Measurements from ENCODE around the gene MTOR. TPM values are rescaled to one million over a fixed set of nuclear protein-coding genes. Genes with fewer than 3 reads are reported as not detected.
A peak's percentile ranks its signal among the peaks of the same experiment; 100 is the strongest.
"Not testable (repeated sequence)": the region's sequence is repeated elsewhere in the genome, so short reads cannot be mapped to it uniquely, and the experiment has no call there.

MTOR gene
- total RNA-seq, 1 donor from 2014 or later: 55.1 TPM

- Mint-ChIP-seq H3K9me3 (no peaks in the 10 kb centered on the region), H3K27ac (peak within 1 kb of the TSS; percentile 96), H3K27me3 (no peaks in the 10 kb centered on the region), H3K36me3 (ENCODE audit: low read depth) (peaks cover 21% of the 10 kb centered on the region), H3K4me3 (peak within 1 kb of the TSS; percentile 93), H3K4me1 (peaks cover 35% of the 10 kb centered on the region)
- intact Hi-C loops (cut with micrococcal nuclease): loop anchor here (1.0 to 2.0 kb wide), 5 partner anchors 8 to 636 kb away; partner anchors contain the start of genes CLCN6, MAD2L2 and MTOR
- ATAC-seq (ENCODE audit: low read depth): peak; percentile 86
- peak; percentile 80 for DNase-seq
- TF ChIP-seq CTCF (IDR thresholded peaks at IDR 0.05): no peak
- ChIA-PET CTCF (no interaction called here), POLR2A (interaction anchor here (0.6 to 3.5 kb wide), 9 partner anchors 10 to 636 kb away, joined by 3 to 79 read pairs (median 7); partner anchors contain the start of genes CLCN6, EXOSC10, MTOR and TARDBP)
Observed at GRCh38 chr1:11272832-11273594, 10.7 kb upstream of the MTOR start, which contains the start of gene UBIAD1. Gene UBIAD1 (plus strand): TSS chr1:11273198. CDS start chr1:11273532, 334 bp downstream.

GRCh38 chr1:11272544-11272831 is 10.1 kb upstream of the MTOR start:
- H3K4me1 Mint-ChIP-seq: peaks cover 31% of the 10 kb centered on the region
- H3K36me3 Mint-ChIP-seq (ENCODE audit: low read depth): peaks cover 18% of the 10 kb centered on the region
- peak overlapping the region; percentile 55 for H3K4me3 Mint-ChIP-seq
- no peak overlapping the region for H3K27ac Mint-ChIP-seq
- CTCF ChIA-PET: no interaction called here
- intact Hi-C loops (cut with micrococcal nuclease): loop anchor here (2.0 kb wide), 2 partner anchors 408 to 636 kb away; partner anchors contain the start of gene MAD2L2
- no peaks in the 10 kb centered on the region for H3K9me3 Mint-ChIP-seq
- no peak for TF ChIP-seq CTCF (IDR thresholded peaks at IDR 0.05)
- ATAC-seq (ENCODE audit: low read depth) (no peak), DNase-seq (no peak)
- POLR2A ChIA-PET: interaction anchor here (0.6 to 3.5 kb wide), 5 partner anchors 10 to 636 kb away, joined by 6 to 79 read pairs (median 7); partner anchors contain the start of gene MTOR
- H3K27me3 Mint-ChIP-seq: no peaks in the 10 kb centered on the region

- intact Hi-C loops (cut with micrococcal nuclease); ATAC-seq (ENCODE audit: low read depth); H3K4me3 Mint-ChIP-seq; POLR2A ChIA-PET; H3K27me3 Mint-ChIP-seq; H3K4me1 Mint-ChIP-seq; H3K9me3 Mint-ChIP-seq; DNase-seq; H3K27ac Mint-ChIP-seq; H3K36me3 Mint-ChIP-seq (ENCODE audit: low read depth): not testable (repeated sequence)
- CTCF ChIA-PET: interaction anchor here (1.5 kb wide), 1 partner anchor 26 kb away, joined by 5 read pairs; no protein-coding TSS in a partner anchor
Observed at GRCh38 chr1:11267350-11268337, 5.3 kb upstream of the MTOR start.

- POLR2A ChIA-PET: no interaction called here
- Mint-ChIP-seq H3K4me3 (no peak overlapping the region), H3K4me1 (peaks cover 11% of the 10 kb centered on the region), H3K27me3 (no peaks in the 10 kb centered on the region), H3K9me3 (no peaks in the 10 kb centered on the region), H3K36me3 (ENCODE audit: low read depth) (no peaks in the 10 kb centered on the region), H3K27ac (no peak overlapping the region)
- CTCF ChIA-PET: interaction anchor here (1.5 kb wide), 1 partner anchor 24 kb away, joined by 5 read pairs; no protein-coding TSS in a partner anchor
- no peak for ATAC-seq (ENCODE audit: low read depth)
- TF ChIP-seq CTCF (IDR thresholded peaks at IDR 0.05): no peak
- no peak for DNase-seq
- intact Hi-C loops (cut with micrococcal nuclease): no loop called here
Observed at GRCh38 chr1:11266268-11267074, 4.1 kb upstream of the MTOR start.

GRCh38 chr1:11256299-11256698 is 6.1 kb downstream of the MTOR start:
- POLR2A ChIA-PET: interaction anchor here (1.6 kb wide), 1 partner anchor 25 kb away, joined by 3 read pairs; no protein-coding TSS in a partner anchor
- Mint-ChIP-seq H3K36me3 (ENCODE audit: low read depth) (peaks cover 73% of the 10 kb centered on the region), H3K27me3 (no peaks in the 10 kb centered on the region), H3K9me3 (no peaks in the 10 kb centered on the region), H3K4me3 (no peak overlapping the region), H3K27ac (no peak overlapping the region), H3K4me1 (peaks cover 3% of the 10 kb centered on the region)
- ATAC-seq (ENCODE audit: low read depth) (no peak), DNase-seq (no peak)
- intact Hi-C loops (cut with micrococcal nuclease): no loop called here
- CTCF ChIA-PET: no interaction called here
- no peak for TF ChIP-seq CTCF (IDR thresholded peaks at IDR 0.05)

Data from activated B cell treated with CpG ODN at 0.5 μM for 24 hours (primary cell).